Left hindlimb (tissue), 1 donor: ENCODE measurements around the gene DENND2A.
A peak's percentile ranks its signal among the peaks of the same experiment; 100 is the strongest.

ENCODE experiments used
- DNase-seq: peaks from one replicate; pipeline ENCODE4 v3.0.0-alpha.2; 2018

The DENND2A gene

GRCh38 chr7:140611641-140612040 lies 29.0 kb downstream of the DENND2A start:
- no peak for DNase-seq

- no peak for DNase-seq
These were observed 30.1 kb downstream of the DENND2A start for GRCh38 chr7:140610204-140611165.

GRCh38 chr7:140609646-140610045 lies 31.0 kb downstream of the DENND2A start:
- DNase-seq = no peak

DNA sequence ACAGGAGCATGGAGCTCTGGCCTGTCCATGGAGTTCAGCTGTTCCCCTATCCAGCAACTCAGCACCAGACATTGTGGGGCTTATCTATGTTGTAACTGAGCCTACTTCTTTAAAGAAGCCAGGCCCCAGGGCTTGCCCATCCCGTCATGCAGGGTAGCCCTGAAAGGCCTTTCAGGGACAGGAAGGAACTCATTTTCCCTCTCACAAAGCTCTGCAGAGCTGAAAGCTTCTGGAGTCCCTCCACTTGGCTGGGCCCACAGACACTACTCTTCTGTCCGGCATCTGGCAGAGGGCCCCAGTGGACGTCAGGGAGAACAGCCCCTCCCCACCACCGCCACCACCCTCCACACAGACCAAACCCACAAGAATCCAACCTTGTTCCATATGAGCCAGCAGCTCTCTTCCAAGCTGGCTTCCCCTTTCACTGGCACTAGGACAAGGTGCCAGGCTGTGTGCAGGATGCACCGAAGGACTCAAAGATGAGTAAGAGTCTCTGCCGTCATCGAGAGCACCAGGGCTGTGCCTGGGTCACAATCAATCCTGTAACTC lies 33.1 kb downstream of the DENND2A start:
- peak; percentile 85 for DNase-seq

GRCh38 chr7:140605337-140605736 lies 35.3 kb downstream of the DENND2A start:
- DNase-seq = no peak

DNA sequence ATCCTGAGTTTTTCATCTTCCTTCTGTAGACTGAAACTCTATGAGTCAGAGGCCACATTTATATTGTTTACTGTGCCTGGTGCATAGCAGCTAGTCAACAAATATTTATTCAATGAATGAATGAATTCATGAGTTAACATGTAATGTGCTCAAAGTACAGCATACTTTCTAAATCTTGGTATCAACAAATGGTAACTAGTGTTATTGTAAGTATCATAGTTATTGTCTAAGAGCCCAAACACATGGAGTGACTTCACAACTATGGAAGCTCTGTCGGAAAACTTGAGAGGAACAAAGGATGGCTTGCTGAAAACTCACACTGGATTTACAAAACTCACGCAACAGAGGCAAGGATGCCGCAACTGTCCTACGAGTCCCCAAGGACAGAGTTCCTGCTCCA lies 35.9 kb downstream of the DENND2A start:
- no peak for DNase-seq

- no peak for DNase-seq
These were observed 36.5 kb downstream of the DENND2A start for GRCh38 chr7:140604076-140604475.

GRCh38 chr7:140601566-140602174 lies 38.9 kb downstream of the DENND2A start:
- no peak for DNase-seq

DNA sequence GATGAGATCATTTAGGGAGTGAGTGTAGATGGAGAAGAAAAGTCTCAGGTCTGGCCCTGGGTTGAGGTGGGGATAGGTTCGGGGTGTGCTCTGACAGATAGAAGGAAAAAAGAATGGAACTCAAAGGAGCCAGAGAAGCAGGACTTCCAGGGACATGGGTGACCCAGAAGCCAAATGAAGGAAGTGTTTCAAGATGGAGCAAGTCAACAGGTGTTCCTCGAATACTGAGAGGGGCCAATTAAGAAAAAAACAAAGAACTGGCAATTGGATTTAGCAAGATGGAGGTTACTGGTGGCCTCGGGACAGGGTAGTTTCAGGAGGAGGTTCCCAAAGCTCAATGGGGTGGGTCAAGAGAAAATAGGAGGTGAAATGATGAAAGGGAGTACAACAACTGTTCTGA lies 40.3 kb downstream of the DENND2A start:
- no peak for DNase-seq

DNA sequence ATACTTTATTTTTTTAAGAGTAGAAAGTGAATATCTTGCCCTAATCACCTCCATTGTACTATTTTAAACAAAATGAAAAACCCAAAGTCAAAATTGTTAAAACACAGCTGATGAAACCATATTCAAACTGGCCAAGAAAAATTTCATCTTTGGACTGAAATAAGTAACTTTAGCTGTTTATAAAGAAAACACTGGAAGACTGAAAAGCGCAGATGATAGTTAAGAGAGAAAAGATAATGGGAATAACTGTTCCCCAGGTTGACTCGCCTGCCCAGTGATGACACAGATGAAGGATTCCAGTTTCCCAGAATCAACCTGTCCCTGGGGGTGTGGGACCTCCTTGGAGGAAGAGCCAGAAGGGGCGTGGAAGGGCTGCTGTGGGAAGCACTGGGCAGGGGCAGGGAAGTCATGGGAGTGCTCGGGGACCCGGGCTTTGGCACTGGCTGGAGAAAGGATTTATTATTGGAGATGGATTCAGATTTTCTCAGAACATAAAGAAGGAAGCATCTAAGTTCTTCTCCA lies 43.1 kb downstream of the DENND2A start:
- DNase-seq = peak; percentile 69

GRCh38 chr7:140596519-140597427 lies 43.8 kb downstream of the DENND2A start:
- peak; percentile 54 for DNase-seq

- no peak for DNase-seq
These were observed 45.0 kb downstream of the DENND2A start for GRCh38 chr7:140595468-140596092.

- no peak for DNase-seq
These were observed 46.4 kb downstream of the DENND2A start for GRCh38 chr7:140594131-140594691.

GRCh38 chr7:140593672-140593982 lies 47.0 kb downstream of the DENND2A start:
- DNase-seq = no peak

DNA sequence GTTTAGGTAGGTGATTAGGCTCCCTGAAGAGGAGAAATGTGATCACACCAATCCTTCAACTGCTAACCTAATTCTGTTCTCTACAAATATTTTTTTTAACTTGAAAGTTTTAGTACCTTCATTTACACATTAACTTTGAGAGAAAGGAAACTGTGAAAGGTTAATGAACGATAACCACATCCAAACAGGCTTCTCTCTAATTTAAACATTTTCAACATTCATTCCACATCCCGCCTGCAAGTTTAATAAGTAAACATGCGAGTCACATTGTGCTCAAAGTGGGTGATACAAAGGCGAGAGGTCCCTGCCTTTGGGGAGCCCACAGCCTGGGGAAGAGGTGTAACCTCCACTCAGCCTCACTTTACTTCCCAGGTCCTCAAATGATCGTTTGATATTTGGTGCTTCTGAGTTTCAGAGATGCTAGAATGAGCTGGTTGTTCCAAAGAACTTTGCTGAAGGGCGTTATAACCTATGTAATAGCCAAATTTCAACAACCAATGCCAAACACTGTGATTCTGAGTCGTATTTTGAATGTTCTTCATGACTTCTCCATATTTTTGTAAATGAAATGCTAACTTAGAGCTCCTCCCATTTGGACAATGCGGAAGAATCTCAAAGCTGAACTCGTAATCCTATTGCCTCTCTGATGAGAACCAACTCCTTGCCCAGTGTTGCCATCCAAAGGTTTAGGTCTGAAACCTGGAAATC lies 47.5 kb downstream of the DENND2A start:
- DNase-seq = no peak

DNA sequence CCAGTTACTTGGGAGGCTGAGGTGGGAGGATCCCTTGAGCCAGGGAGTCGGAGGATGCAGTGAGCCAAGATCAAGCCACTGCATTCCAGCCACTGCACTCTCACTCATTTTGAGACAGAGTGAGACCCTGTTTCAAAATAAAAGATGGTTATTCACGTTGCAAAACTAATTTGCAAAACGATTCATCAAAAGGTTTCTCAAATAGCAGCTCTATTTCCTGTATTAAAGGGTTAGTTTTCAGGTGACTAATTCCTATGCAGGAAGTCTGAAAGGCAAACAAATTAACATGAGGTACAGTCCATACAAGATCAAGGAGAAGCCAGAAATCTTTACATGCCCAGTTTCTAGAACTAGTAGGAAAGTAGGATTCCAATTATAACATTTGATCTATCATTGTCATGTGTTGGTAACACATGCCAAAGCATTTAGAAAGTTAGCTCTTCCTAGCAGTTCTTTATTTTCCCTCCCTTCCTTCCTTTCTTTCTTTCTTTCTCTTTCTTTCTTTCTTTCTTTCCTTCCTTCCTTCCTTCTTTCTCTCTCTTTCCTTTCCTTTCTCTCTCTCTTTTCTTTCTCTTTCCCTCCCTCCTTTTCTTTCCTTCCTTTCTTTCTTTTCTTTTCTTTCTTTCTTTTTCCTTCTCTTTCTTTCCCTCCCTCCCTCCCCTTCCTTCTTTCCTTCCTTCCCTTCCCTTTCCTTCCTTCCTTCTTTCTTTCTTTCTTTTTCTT lies 49.3 kb downstream of the DENND2A start:
- DNase-seq = no peak

GRCh38 chr7:140587243-140587642 lies 53.4 kb downstream of the DENND2A start:
- no peak for DNase-seq

- DNase-seq = no peak
These were observed 54.1 kb downstream of the DENND2A start for GRCh38 chr7:140586516-140586915.

GRCh38 chr7:140585333-140585732 lies 55.3 kb downstream of the DENND2A start:
- no peak for DNase-seq

- DNase-seq = no peak
These were observed 56.3 kb downstream of the DENND2A start for GRCh38 chr7:140584195-140584851.
